WTC11 (cell line): Measurements from ENCODE around the gene SENP1. TPM values are rescaled to one million over a fixed set of nuclear protein-coding genes. Genes with fewer than 3 reads are reported as not detected.

Experiments
- ATAC-seq: fragments of 200-7000 bp; cut with Tn5 transposase; 2 replicates; pipeline ENCODE4 v1.10.0; 2021; ENCODE audit warnings: mild to moderate bottlenecking, moderate library complexity
- CTCF ChIA-PET: fragments of 300-600 bp; sonication (Branson Sonifier 250); formaldehyde crosslinking; loops from one replicate; lab custom pipeline; 2021; ENCODE audit warnings: antibody characterized with exemption; lab: Charles Lee
- POLR2A ChIA-PET: fragments of 350-600 bp; sonication (Branson Sonifier 250); formaldehyde crosslinking; loops from one replicate; lab custom pipeline; 2021; ENCODE audit warnings: antibody characterized with exemption; lab: Charles Lee
- DNase-seq: peaks from one replicate; pipeline ENCODE4 v3.0.0; 2021; ENCODE audit warnings: low spot score
- H3K27ac Mint-ChIP-seq: 2 replicates; pipeline ENCODE4 v1.8.0; 2021; ENCODE audit warnings: mixed read lengths
- H3K27me3 Mint-ChIP-seq: 2 replicates; pipeline ENCODE4 v1.8.0; 2021; ENCODE audit warnings: low read depth, mild to moderate bottlenecking, moderate library complexity, mixed read lengths
- H3K36me3 Mint-ChIP-seq: 2 replicates; pipeline ENCODE4 v1.8.0; 2021; ENCODE audit warnings: mixed read lengths
- H3K4me1 Mint-ChIP-seq: 2 replicates; pipeline ENCODE4 v1.8.0; 2022; ENCODE audit warnings: mixed read lengths
- H3K4me3 Mint-ChIP-seq: 2 replicates; pipeline ENCODE4 v1.8.0; 2021; ENCODE audit warnings: mild to moderate bottlenecking, moderate library complexity, mixed read lengths
- H3K9me3 Mint-ChIP-seq: 2 replicates; pipeline ENCODE4 v1.8.0; 2021; ENCODE audit warnings: mixed read lengths
- ARID4B ChIP-seq: sonication (generic); formaldehyde crosslinking; IDR thresholded peaks from 2 replicates; pipeline ENCODE4 v1.8.0; 2023; ENCODE audit warnings: missing genetic modification reagents, mild to moderate bottlenecking, borderline replicate concordance
- ATF2 ChIP-seq: sonication (generic); formaldehyde crosslinking; IDR thresholded peaks from 2 replicates; pipeline ENCODE4 v1.8.1; 2022; ENCODE audit warnings: low read depth, missing genetic modification reagents, borderline replicate concordance
- ATF3 ChIP-seq: sonication (generic); formaldehyde crosslinking; conservative IDR thresholded peaks from 2 replicates; pipeline ENCODE4 v1.8.1; 2022; ENCODE audit warnings: mild to moderate bottlenecking, missing genetic modification reagents
- ATF6 ChIP-seq: sonication (generic); formaldehyde crosslinking; IDR thresholded peaks from 2 replicates; pipeline ENCODE4 v1.8.1; 2023; ENCODE audit warnings: mild to moderate bottlenecking, missing genetic modification reagents
- CBFB ChIP-seq: sonication (generic); formaldehyde crosslinking; IDR thresholded peaks from 2 replicates; pipeline ENCODE4 v1.8.1; 2022; ENCODE audit warnings: mild to moderate bottlenecking, low read depth, missing genetic modification reagents
- CDX4 ChIP-seq: fragments of 250-450 bp; sonication (Bioruptor Pico); IDR thresholded peaks from 2 replicates; pipeline ENCODE4 v1.9.0; 2021; ENCODE audit warnings: moderate library complexity, mild to moderate bottlenecking, inconsistent platforms, borderline replicate concordance
- GABPB1 ChIP-seq: sonication (generic); formaldehyde crosslinking; IDR thresholded peaks from 2 replicates; pipeline ENCODE4 v1.8.1; 2023; ENCODE audit warnings: mild to moderate bottlenecking, missing genetic modification reagents
- HMGA2 ChIP-seq: fragments of 250-450 bp; sonication (Bioruptor Pico); IDR thresholded peaks from 2 replicates; pipeline ENCODE4 v1.4.0; 2021; ENCODE audit warnings: mild to moderate bottlenecking, moderate library complexity
- IRF1 ChIP-seq: sonication (generic); formaldehyde crosslinking; IDR thresholded peaks from 2 replicates; pipeline ENCODE4 v1.8.0; 2023; ENCODE audit warnings: missing genetic modification reagents
- MLX ChIP-seq: sonication (generic); formaldehyde crosslinking; IDR thresholded peaks from 2 replicates; pipeline ENCODE4 v1.8.1; 2023; ENCODE audit warnings: mild to moderate bottlenecking, missing genetic modification reagents, moderate library complexity
- MXD4 ChIP-seq: fragments of 250-450 bp; sonication (Bioruptor Pico); IDR thresholded peaks from 2 replicates; pipeline ENCODE4 v1.8.0; 2021; ENCODE audit warnings: mild to moderate bottlenecking, moderate library complexity, borderline replicate concordance
- NR3C1 ChIP-seq: sonication (generic); formaldehyde crosslinking; conservative IDR thresholded peaks from 2 replicates; pipeline ENCODE4 v1.8.1; 2023; ENCODE audit warnings: low read depth, mild to moderate bottlenecking, missing genetic modification reagents
- SOX15 ChIP-seq: fragments of 250-450 bp; sonication (Bioruptor Pico); IDR thresholded peaks from 2 replicates; pipeline ENCODE4 v1.9.0; 2021; ENCODE audit warnings: mild to moderate bottlenecking
- TCF7 ChIP-seq: sonication (generic); formaldehyde crosslinking; IDR thresholded peaks from 2 replicates; pipeline ENCODE4 v1.8.0; 2022; ENCODE audit warnings: mild to moderate bottlenecking, low read depth, missing genetic modification reagents, moderate library complexity
- USF1 ChIP-seq: sonication (generic); formaldehyde crosslinking; IDR thresholded peaks from 2 replicates; pipeline ENCODE4 v1.8.0; 2022; ENCODE audit warnings: mild to moderate bottlenecking, missing genetic modification reagents
- ZBTB21 ChIP-seq: sonication (generic); formaldehyde crosslinking; IDR thresholded peaks from 2 replicates; pipeline ENCODE4 v1.8.1; 2023; ENCODE audit warnings: mild to moderate bottlenecking, missing genetic modification reagents, borderline replicate concordance
- ZNF232 ChIP-seq: sonication (generic); formaldehyde crosslinking; IDR thresholded peaks from 2 replicates; pipeline ENCODE4 v1.8.0; 2022; ENCODE audit warnings: mild to moderate bottlenecking, missing genetic modification reagents
- total RNA-seq: library from RNA; stranded (reverse); gene quantifications from 3 replicates; pipeline ENCODE4 v1.2.3, GENCODE V29; 2021

SENP1 gene
- total RNA-seq, 1 experiment from 2014 or later = 20.4 TPM

- POLR2A ChIA-PET = no interaction called here
These were observed 19.6 kb downstream of the SENP1 start for GRCh38 chr12:48086327-48086726.

More at GRCh38 chr12:48086327-48086726, 19.6 kb downstream of the SENP1 start:
- no peak for ATAC-seq
- no peak overlapping the region for H3K27ac Mint-ChIP-seq
- TF ChIP-seq NR3C1 (CRISPR knock-in tag) (no peak), MLX (CRISPR knock-in tag) (no peak), SOX15 (CRISPR knock-in tag) (no peak), GABPB1 (CRISPR knock-in tag) (no peak), MXD4 (CRISPR knock-in tag) (no peak), ATF2 (CRISPR knock-in tag) (no peak), ZBTB21 (CRISPR knock-in tag) (no peak), ARID4B (no peak), ZNF232 (CRISPR knock-in tag) (no peak), ATF3 (CRISPR knock-in tag) (no peak), TCF7 (CRISPR knock-in tag) (no peak), USF1 (CRISPR knock-in tag) (no peak), IRF1 (CRISPR knock-in tag) (no peak), HMGA2 (CRISPR knock-in tag) (no peak), CDX4 (CRISPR knock-in tag) (no peak), CBFB (CRISPR knock-in tag) (no peak), ATF6 (CRISPR knock-in tag) (no peak)
- DNase-seq = no peak
- no peak overlapping the region for H3K4me3 Mint-ChIP-seq
- peaks cover 24% of the 10 kb centered on the region for H3K36me3 Mint-ChIP-seq
- no peaks in the 10 kb centered on the region for H3K9me3 Mint-ChIP-seq
- CTCF ChIA-PET = no interaction called here
- H3K4me1 Mint-ChIP-seq = no peaks in the 10 kb centered on the region
- H3K27me3 Mint-ChIP-seq = no peaks in the 10 kb centered on the region
